HG03039 (cell line): ENCODE results near the gene BTRC.

Experiments
- ATAC-seq: cut with Tn5 transposase; IDR thresholded peaks from one replicate; pipeline ENCODE4 v1.9.1; 2021; ENCODE audit warnings: mild to moderate bottlenecking, moderate library complexity; ENCODE audit not compliant: unreplicated experiment

The BTRC gene

GRCh38 chr10:101476383-101476782 lies 122.4 kb downstream of the BTRC start:
- ATAC-seq = no peak

DNA sequence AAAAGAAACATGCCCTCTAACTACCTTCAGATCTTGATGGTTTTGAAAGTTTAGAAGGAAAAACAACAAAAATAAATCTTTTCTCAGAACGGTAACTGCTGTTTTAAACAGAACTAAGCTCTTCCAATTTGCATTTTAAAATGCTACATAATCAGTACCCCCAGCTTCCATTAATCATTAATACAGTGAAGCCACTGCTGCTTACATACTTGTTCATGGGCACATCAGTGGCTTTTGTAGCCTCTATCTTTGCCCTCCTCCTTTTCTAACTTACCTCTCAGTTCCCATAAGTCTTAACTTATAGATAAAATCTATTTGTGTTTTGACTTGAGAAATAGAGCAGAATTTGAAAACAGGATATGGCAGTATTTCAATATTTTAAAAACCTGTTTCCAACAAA lies 125.0 kb downstream of the BTRC start:
- no peak for ATAC-seq

- ATAC-seq = no peak
Observed at GRCh38 chr10:101481256-101481655, 127.3 kb downstream of the BTRC start.

DNA sequence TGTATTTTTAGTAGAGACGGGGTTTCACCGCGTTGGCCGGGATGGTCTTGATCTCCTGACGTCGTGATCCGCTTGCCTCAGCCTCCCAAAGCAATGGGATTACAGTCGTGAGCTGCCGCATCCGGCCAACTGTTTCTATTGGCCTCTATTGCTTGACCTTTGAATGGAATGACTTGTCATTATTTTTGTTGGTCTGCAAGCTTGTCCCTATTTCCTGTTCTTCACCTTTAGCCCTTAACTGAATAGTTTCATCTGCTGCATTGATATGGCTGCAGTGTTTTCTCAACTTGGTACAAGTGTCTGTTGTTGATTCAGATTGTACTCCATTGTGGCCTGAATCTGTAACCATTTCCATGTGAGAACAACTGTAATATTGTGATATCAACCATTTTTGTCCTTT lies 128.6 kb downstream of the BTRC start:
- no peak for ATAC-seq

DNA sequence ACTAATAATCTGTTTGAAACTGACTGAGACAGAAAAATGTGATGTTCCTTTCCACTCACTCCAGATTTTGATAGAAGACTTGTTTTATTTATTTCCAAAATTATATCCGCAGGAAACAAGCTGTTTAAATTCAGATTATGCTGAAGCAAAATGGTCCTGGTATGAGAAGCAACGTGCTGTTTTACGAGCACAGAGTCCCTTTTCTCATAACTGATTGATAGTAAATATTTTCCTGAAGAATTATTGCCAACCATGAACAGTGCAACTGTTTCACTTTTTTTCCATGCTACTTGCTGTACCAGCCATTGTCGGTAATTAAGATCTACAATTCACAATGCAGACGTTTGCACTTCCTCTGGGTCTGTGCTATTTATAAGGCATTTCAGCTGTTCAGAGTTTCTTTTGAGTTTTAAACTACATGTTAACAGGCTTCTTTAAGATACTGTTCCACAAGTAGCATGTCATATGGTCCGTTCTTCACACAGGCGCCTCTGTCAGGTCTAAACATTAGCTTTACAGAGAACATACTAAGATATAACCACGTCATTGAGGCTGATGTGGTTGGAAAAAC lies 130.3 kb downstream of the BTRC start:
- ATAC-seq = no peak

DNA sequence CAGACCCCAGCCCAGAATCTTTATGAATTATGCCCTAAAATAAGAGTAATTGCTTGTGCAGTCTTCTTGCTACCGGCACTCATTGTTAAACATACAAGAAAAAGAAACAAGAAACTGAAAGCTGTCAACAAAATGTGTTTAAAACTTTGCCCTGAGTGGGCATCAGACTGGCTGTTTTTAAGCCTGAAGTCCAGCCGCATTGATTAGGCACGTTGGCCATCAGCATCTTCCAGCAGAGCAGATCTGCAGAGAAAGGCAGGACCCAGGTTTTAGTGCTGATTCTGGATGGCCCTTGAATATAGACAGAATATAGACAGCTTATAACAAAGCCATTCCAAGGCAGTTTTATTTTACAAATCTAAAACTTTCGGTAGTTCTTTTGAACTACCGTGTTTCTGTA lies 131.2 kb downstream of the BTRC start:
- ATAC-seq = no peak

DNA sequence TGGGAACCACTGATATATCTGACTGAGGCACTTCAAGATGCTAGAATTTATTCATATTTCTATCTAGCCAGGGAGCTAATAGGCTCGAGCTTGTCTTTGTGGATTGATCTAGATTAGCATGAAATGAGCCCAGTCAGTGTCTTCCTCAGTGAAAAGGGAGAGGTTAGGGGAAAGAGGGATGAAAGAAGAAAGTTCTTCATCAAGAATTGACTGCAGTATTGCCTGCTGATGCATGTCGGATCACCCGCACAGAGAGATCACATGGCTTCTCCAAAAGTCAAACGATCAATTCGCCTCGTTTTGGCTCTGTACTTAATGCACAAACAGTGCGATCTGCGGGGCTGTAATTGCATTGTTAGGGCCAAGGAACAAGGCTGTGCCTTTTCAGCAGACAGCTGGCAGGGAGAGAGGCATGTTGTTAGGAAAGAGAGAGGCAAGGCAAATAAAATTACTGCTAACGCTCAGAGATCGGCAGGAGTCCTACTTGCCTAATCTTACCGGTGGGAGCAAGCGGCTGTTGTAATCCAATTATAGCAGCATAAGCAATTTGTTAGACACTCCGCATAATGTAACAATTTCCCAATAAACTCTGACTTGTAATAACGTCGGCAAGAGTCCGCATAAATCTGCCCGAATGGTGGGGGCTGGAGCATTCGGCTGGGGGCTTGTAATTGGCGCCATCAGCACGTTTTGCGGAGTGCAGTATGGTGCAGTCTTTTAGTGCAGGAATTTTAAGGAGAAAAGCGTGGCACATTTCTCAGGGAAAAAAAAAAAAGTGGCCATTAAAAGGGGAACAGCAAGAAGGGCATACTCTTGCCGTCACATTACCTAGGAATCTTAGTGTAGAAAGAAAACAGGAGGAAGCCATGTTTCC lies 132.0 kb downstream of the BTRC start:
- ATAC-seq = no peak

DNA sequence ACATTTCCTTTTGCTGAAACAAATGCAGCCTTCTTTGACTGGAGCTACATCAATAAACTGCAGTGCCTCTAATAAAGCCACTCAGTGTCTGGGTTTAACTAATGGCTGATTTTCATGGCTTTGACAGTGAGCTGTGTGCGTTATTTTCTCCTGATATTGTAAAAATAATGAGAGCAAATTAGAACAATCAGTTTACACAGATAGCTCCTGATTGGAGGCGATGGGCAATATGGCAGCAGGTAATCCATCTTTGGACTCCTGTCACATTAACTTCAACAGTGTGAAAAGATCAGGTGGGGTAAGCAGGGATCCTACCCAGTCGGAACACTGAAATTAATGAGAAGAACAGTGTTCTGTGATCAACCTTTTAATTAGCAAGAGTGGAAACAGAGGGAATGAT lies 133.4 kb downstream of the BTRC start:
- ATAC-seq = no peak

- ATAC-seq = no peak
Observed at GRCh38 chr10:101489355-101489754, 135.4 kb downstream of the BTRC start.

DNA sequence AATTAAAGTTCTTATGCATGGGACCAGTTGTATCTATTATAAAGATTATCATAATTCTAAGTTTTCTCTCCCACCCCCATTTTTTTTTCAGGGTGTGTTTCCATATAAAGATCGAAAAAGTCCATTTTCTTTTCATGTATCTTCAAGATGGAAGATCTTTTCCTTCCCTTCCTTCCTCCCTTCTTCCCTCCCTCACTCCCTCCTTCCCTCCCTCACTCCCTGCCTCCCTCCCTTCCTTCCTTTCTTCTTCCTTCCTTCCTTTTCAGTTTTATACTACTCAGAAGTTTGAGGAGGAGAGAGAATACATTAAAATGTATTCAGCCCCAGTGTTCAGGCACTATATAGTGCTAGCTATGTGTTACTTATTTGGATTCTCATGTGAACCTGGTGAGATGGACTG lies 136.1 kb downstream of the BTRC start:
- ATAC-seq = no peak

- no peak for ATAC-seq
Observed at GRCh38 chr10:101492205-101492604, 138.2 kb downstream of the BTRC start.

- no peak for ATAC-seq
Observed at GRCh38 chr10:101492814-101493213, 138.8 kb downstream of the BTRC start.

GRCh38 chr10:101493249-101493648 lies 139.3 kb downstream of the BTRC start:
- no peak for ATAC-seq

- no peak for ATAC-seq
Observed at GRCh38 chr10:101493782-101494281, 139.9 kb downstream of the BTRC start.

DNA sequence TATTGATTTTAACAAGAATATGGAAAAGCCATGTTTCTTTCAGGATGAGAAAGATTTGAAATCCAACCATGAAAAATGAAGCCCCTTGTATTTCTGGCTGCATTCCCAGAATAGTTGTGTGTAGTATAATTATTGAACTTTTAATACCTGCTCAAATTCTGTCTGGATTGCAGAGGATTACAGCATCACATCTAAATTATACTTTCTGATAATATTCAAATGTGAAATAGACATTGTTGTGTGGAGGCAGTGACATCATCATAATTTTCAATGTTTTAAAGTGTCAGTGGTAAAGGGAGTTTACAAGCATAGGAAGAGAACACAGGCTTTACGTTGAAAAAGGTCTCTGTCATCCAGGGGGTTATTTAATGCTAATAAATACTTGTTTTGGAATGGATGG lies 140.7 kb downstream of the BTRC start:
- ATAC-seq = no peak

DNA sequence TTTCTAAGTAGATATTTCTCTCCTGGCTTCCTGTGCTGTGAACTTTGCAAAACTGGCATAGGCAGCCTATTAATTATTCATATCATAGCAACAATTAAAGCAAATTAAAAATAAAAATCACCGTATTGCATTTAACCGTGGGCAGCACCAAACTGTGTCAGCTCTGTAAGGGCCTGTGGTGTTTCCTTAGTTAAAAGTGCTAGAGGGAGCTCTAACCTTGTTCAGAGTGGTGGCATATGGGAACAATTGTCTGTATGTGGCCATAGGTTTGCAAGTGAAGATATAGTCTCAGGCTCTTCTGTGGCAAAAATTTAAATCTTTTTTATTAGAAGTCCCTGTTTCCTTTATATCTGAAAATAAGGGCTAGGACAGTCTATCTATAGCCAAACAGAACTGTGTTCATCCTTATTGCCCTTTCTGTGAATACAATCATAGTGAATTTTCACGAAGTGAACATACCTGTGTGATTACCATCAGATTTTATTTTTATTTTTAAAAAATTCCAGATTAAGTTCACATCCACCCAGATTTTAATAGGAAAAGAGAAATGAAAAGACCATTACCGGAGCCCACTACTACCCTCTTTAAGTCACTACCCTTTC lies 141.5 kb downstream of the BTRC start:
- no peak for ATAC-seq

- no peak for ATAC-seq
Observed at GRCh38 chr10:101504438-101504837, 150.5 kb downstream of the BTRC start.

DNA sequence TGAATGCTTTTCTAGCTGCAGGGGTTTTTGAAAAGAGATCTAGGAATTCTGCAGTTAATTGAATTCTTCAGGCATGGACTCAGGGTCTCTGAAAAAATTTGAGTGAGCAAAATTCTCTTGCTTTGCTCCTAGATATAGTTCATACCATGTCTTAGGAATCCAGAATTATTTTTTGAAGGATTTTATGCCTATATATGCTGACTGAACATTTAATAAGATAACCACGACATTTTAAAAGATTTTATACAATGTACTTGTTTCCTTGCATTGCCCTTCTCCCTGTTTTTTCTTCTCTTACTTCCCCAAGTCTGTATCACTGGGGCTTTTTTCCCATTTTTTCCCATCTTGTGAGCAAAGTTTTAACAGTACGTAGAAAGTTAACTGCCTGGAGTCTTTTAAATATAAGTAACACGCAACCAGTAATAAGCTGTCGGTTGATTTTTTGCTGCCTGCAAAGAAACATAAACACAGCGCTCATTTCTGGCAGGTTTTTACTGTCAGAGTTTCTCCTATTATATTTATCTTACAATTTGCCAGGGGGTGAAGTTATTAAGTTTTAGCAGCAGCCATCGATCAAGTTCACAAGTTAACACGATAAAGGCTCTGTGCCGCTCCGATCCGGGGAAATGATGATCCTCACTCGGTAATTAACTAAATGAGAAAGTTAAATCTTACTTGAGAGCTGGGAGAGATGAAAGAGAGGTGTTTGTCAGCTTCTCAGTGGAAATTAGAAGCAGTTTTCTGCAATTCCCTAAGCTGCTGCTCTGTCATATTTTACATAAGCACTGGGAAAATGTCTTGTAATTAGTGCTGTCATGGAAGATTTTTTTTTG lies 153.1 kb downstream of the BTRC start:
- no peak for ATAC-seq

DNA sequence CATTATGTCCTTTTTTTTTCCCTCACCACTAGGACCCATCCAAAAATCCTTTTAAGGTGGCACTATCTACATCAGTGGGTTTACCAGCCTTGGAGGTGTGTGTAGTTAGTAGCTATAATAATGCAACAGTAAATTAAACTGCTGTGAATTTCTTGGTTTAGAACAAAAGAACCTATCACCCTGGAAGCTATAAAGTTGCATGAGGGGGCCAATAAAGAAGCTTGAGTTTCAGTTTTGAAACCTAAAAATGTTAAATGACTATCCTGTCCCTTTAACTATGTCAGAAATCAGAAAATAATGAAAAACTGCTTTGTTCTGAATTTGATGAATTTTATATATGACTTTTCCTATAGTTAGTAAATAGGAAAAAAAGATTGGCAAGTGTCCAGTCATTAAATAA lies 153.9 kb downstream of the BTRC start:
- ATAC-seq = no peak

DNA sequence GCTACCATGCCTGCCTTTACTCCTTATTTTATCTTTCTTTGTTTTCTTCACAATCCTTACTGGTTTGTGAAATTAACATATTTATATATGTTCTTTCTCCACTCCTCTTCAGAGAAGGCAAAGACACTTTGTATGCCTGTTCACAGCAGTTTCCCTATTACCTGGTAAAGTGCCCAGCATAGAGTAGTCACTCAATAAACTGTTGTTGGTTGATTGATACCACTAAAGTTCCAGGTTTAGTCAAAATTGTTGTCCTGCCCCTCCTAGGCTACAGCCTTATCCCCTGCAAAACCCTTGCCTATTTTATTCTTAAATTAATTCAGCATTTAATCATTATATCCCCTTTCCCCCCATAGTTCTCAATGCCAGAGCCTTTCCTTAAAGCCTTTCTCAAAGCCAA lies 158.0 kb downstream of the BTRC start:
- no peak for ATAC-seq

DNA sequence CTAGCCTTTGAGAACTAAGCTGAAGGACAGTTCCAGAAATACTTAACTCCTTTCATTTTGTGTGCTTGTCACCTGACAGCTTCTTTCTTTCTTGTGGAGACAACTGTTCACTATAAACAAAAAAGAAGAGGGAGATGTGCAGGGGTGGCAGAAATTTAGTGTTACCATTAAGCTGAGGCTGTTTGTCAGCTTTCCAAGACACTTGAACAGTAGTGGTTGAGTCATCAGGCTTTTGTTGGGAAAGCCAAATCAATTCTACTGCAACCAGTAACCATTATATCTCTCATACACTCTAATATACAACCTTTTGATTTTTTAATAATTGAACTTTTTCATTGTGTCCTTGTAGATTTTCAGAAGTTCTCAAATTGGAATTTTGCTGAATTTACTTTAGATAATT lies 158.8 kb downstream of the BTRC start:
- no peak for ATAC-seq
